H9 (cell line): Measurements from ENCODE around the gene SNCA. TPM values are rescaled to one million over a fixed set of nuclear protein-coding genes. Genes with fewer than 3 reads are reported as not detected.

Experiments
- DNase-seq: peaks from one replicate; pipeline ENCODE4 v3.0.0-alpha.2; 2017
- H2AFZ ChIP-seq: one replicate; pipeline ENCODE4 v1.6.1; 2013; ENCODE audit warnings: mild to moderate bottlenecking, low read length, control low read depth, moderate library complexity
- H2AK5ac ChIP-seq: 2 replicates; pipeline ENCODE4 v1.6.1; 2013; ENCODE audit warnings: low read length, control low read depth, mixed read lengths; ENCODE audit not compliant: insufficient read length
- H2BK120ac ChIP-seq: one replicate; pipeline ENCODE4 v1.6.1; 2013; ENCODE audit warnings: low read depth, mild to moderate bottlenecking, low read length, control low read depth, inconsistent platforms; ENCODE audit not compliant: poor library complexity, severe bottlenecking
- H2BK12ac ChIP-seq: 2 replicates; pipeline ENCODE4 v1.6.1; 2013; ENCODE audit warnings: low read length, control low read depth, mixed read lengths, low read depth; ENCODE audit not compliant: insufficient read length
- H2BK15ac ChIP-seq: 2 replicates; pipeline ENCODE4 v1.6.1; 2013; ENCODE audit warnings: low read depth, low read length, control low read depth
- H2BK20ac ChIP-seq: one replicate; pipeline ENCODE4 v1.6.1; 2013; ENCODE audit warnings: low read depth, mild to moderate bottlenecking, low read length, control low read depth, inconsistent platforms; ENCODE audit not compliant: poor library complexity, severe bottlenecking
- H2BK5ac ChIP-seq: 2 replicates; pipeline ENCODE4 v1.6.1; 2013; ENCODE audit warnings: low read length, control low read depth, mixed read lengths; ENCODE audit not compliant: insufficient read length
- H3K14ac ChIP-seq: 2 replicates; pipeline ENCODE4 v1.6.1; 2013; ENCODE audit warnings: low read length, control low read depth; ENCODE audit not compliant: insufficient read depth
- H3K18ac ChIP-seq: 2 replicates; pipeline ENCODE4 v1.6.1; 2013; ENCODE audit warnings: low read depth, mild to moderate bottlenecking, mixed read lengths, low read length, control low read depth; ENCODE audit not compliant: insufficient read length
- H3K23ac ChIP-seq: 2 replicates; pipeline ENCODE4 v1.6.1; 2013; ENCODE audit warnings: low read length, control low read depth, mixed read lengths, low read depth; ENCODE audit not compliant: insufficient read length
- H3K23me2 ChIP-seq: 2 replicates; pipeline ENCODE4 v1.6.1; 2013; ENCODE audit warnings: low read depth, mild to moderate bottlenecking, mixed read lengths, low read length, control low read depth; ENCODE audit not compliant: insufficient read length, poor library complexity, severe bottlenecking
- H3K27ac ChIP-seq: 2 replicates; pipeline ENCODE4 v1.5.1; 2013; ENCODE audit warnings: low read length, control low read depth, mixed read lengths, low read depth; ENCODE audit not compliant: insufficient read length
- H3K27me3 ChIP-seq: 2 replicates; pipeline ENCODE4 v1.6.1; 2013; ENCODE audit warnings: low read length, control low read depth, inconsistent platforms; ENCODE audit not compliant: insufficient read depth
- H3K4ac ChIP-seq: 2 replicates; pipeline ENCODE4 v1.6.1; 2013; ENCODE audit warnings: low read depth, mild to moderate bottlenecking, control low read depth, inconsistent platforms, low read length, moderate library complexity
- H3K4me1 ChIP-seq: 2 replicates; pipeline ENCODE4 v1.6.1; 2013; ENCODE audit warnings: low read length, control low read depth, inconsistent platforms; ENCODE audit not compliant: insufficient read depth
- H3K4me2 ChIP-seq: 2 replicates; pipeline ENCODE4 v1.6.1; 2013; ENCODE audit warnings: low read length, control low read depth, mixed read lengths; ENCODE audit not compliant: insufficient read length, insufficient read depth
- H3K56ac ChIP-seq: 2 replicates; pipeline ENCODE4 v1.6.1; 2013; ENCODE audit warnings: low read depth, mild to moderate bottlenecking, mixed read lengths, low read length, control low read depth; ENCODE audit not compliant: insufficient read length
- H3K79me1 ChIP-seq: 2 replicates; pipeline ENCODE4 v1.6.1; 2013; ENCODE audit warnings: low read depth, mild to moderate bottlenecking, moderate library complexity, low read length, control low read depth, inconsistent platforms; ENCODE audit not compliant: insufficient read depth, poor library complexity, severe bottlenecking
- H3K79me2 ChIP-seq: 2 replicates; pipeline ENCODE4 v1.6.1; 2013; ENCODE audit warnings: low read length, control low read depth, inconsistent platforms; ENCODE audit not compliant: insufficient read depth
- H3K9ac ChIP-seq: 2 replicates; pipeline ENCODE4 v1.6.1; 2013; ENCODE audit warnings: low read length, control low read depth, mixed read lengths; ENCODE audit not compliant: insufficient read length; ENCODE audit errors: extremely low read depth
- H3K9me3 ChIP-seq: one replicate; pipeline ENCODE4 v1.6.1; 2013; ENCODE audit warnings: low read depth, low read length, inconsistent platforms; ENCODE audit not compliant: control insufficient read depth
- H3T11ph ChIP-seq: one replicate; pipeline ENCODE4 v1.6.1; 2013; ENCODE audit warnings: mild to moderate bottlenecking, low read length, control low read depth, inconsistent platforms
- H4K20me1 ChIP-seq: one replicate; pipeline ENCODE4 v1.6.1; 2013; ENCODE audit not compliant: control insufficient read depth, insufficient read length, insufficient read depth
- H4K5ac ChIP-seq: 2 replicates; pipeline ENCODE4 v1.6.1; 2013; ENCODE audit warnings: low read depth, mild to moderate bottlenecking, mixed read lengths, low read length, control low read depth; ENCODE audit not compliant: insufficient read length
- H4K8ac ChIP-seq: replicated peaks from 2 replicates; pipeline ENCODE4 v1.6.1; 2013; ENCODE audit warnings: low read length, control low read depth, mixed read lengths, low read depth; ENCODE audit not compliant: insufficient read length
- H4K91ac ChIP-seq: 2 replicates; pipeline ENCODE4 v1.6.1; 2013; ENCODE audit warnings: low read depth, mild to moderate bottlenecking, moderate library complexity, mixed read lengths, low read length, control low read depth; ENCODE audit not compliant: insufficient read length
- H3K27ac Mint-ChIP-seq, 3 experiments: 2 replicates in 2 of 3; 3 replicates in 1 of 3; pipeline ENCODE4 v1.8.0; 2020 to 2021; ENCODE audit warnings: mixed read lengths in 3 of 3, mild to moderate bottlenecking in 1 of 3, moderate library complexity in 1 of 3
- H3K27me3 Mint-ChIP-seq: 2 replicates; pipeline ENCODE4 v1.8.0; 2021; ENCODE audit warnings: low read depth, mild to moderate bottlenecking, moderate library complexity, mixed read lengths
- H3K36me3 Mint-ChIP-seq, 3 experiments: 2 replicates in 2 of 3; 3 replicates in 1 of 3; pipeline ENCODE4 v1.8.0; 2020 to 2021; ENCODE audit warnings: low read depth in 3 of 3, mixed read lengths in 3 of 3; ENCODE audit not compliant: insufficient read depth in 1 of 3
- H3K4me1 Mint-ChIP-seq, 2 experiments: 2 replicates each; pipeline ENCODE4 v1.8.0; 2020; ENCODE audit warnings: mixed read lengths in 2 of 2
- H3K4me3 Mint-ChIP-seq, 2 experiments: 2 replicates in 1 of 2; 3 replicates in 1 of 2; pipeline ENCODE4 v1.8.0; 2020 to 2021; ENCODE audit warnings: mild to moderate bottlenecking in 2 of 2, mixed read lengths in 2 of 2, moderate library complexity in 1 of 2
- H3K9me3 Mint-ChIP-seq, 2 experiments: 2 replicates in 1 of 2; 3 replicates in 1 of 2; pipeline ENCODE4 v1.8.0; 2020; ENCODE audit warnings: mild to moderate bottlenecking in 2 of 2, mixed read lengths in 2 of 2, moderate library complexity in 1 of 2
- WGBS: extraction: QIAGEN DNeasy Blood & Tissue Kit; methylation state at CpG from one replicate; pipeline ENCODE4 v1.1.7; 2013; ENCODE audit warnings: missing lambda C conversion rate, low lambda C conversion rate, mixed read lengths; ENCODE audit not compliant: insufficient read length; ENCODE audit errors: extremely low coverage; 5-methylcytosine and 5-hydroxymethylcytosine counted together
- total RNA-seq: library from RNA; stranded (reverse); gene quantifications from 2 replicates; pipeline ENCODE4 v1.2.1, GENCODE V29; 2021
- TF ChIP-seq, protein P1 (sequence below): fragments of 200-600 bp; sonication (generic); conservative IDR thresholded peaks from 3 replicates; pipeline ENCODE4 v1.8.0; 2021; ENCODE audit warnings: antibody characterized with exemption, mild to moderate bottlenecking

The SNCA gene
- total RNA-seq, 1 experiment from 2014 or later = 8.5 TPM

DNA sequence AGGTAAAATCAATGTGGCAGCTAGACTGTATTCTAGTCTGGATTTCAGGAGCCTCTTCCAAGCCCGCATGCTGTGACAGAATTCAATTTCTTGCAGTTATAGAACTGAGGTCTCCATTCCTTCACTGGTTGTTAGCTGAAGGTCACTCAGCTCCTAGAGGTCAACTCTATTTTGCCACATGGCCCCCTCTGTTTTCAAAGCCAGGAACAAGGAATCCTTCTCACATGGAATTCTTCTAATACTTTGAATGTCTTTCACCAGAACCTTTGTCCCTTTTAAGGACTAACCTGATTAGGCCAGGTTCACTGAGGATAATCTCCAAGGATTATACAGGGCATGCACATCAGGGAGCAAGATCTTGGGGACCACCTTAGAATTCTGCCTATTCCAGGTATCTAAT lies 34.2 kb upstream of the SNCA start:
- H4K8ac ChIP-seq = no peak overlapping the region
- H3K36me3 Mint-ChIP-seq = 0 out of 7 replicates have a peak, but pooled peaks cover 0 to 4% (median 0%) of the 10 kb centered on the region in 3 experiments
- TF ChIP-seq, protein P1, sequence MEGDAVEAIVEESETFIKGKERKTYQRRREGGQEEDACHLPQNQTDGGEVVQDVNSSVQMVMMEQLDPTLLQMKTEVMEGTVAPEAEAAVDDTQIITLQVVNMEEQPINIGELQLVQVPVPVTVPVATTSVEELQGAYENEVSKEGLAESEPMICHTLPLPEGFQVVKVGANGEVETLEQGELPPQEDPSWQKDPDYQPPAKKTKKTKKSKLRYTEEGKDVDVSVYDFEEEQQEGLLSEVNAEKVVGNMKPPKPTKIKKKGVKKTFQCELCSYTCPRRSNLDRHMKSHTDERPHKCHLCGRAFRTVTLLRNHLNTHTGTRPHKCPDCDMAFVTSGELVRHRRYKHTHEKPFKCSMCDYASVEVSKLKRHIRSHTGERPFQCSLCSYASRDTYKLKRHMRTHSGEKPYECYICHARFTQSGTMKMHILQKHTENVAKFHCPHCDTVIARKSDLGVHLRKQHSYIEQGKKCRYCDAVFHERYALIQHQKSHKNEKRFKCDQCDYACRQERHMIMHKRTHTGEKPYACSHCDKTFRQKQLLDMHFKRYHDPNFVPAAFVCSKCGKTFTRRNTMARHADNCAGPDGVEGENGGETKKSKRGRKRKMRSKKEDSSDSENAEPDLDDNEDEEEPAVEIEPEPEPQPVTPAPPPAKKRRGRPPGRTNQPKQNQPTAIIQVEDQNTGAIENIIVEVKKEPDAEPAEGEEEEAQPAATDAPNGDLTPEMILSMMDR = no peak
- H3K18ac ChIP-seq = no peak overlapping the region
- no peak overlapping the region for H3K56ac ChIP-seq
- H3K14ac ChIP-seq = no peak overlapping the region
- no CpG with 5 or more reads among the region's 1 CpG for WGBS
- H4K20me1 ChIP-seq = no peaks in the 10 kb centered on the region
- no peak overlapping the region for H3K4ac ChIP-seq
- H4K5ac ChIP-seq = no peak overlapping the region
- no peak overlapping the region for H2AK5ac ChIP-seq
- no peaks in the 10 kb centered on the region for H3K79me1 ChIP-seq
- peaks cover 4 to 6% of the 10 kb centered on the region in 2 experiments; a peak in 3 of 5 replicates for H3K9me3 Mint-ChIP-seq
- no peak overlapping the region for H3K4me3 Mint-ChIP-seq
- H3K27me3 Mint-ChIP-seq = no peaks in the 10 kb centered on the region
- no peak overlapping the region for H2BK15ac ChIP-seq
- H3K4me2 ChIP-seq = no peak overlapping the region
- H3K27ac Mint-ChIP-seq = peak overlapping the region in 1 of 3 experiments; percentile 72; a peak in 1 of 7 replicates
- no peaks in the 10 kb centered on the region for H3K27me3 ChIP-seq
- no peaks in the 10 kb centered on the region for H3K79me2 ChIP-seq
- H3K4me1 Mint-ChIP-seq = peaks cover 4 to 5% of the 10 kb centered on the region in 2 experiments; a peak in 2 of 4 replicates
- H2AFZ ChIP-seq = no peak overlapping the region
- H3K9ac ChIP-seq = no peak overlapping the region
- H3K23ac ChIP-seq = no peak overlapping the region
- no peak overlapping the region for H4K91ac ChIP-seq
- H2BK5ac ChIP-seq = no peak overlapping the region
- H2BK20ac ChIP-seq = no peak overlapping the region
- no peaks in the 10 kb centered on the region for H3K4me1 ChIP-seq
- no peak overlapping the region for H3K27ac ChIP-seq
- no peaks in the 10 kb centered on the region for H3K9me3 ChIP-seq
- no peak overlapping the region for H2BK120ac ChIP-seq
- no peaks in the 10 kb centered on the region for H3K23me2 ChIP-seq
- H2BK12ac ChIP-seq = no peak overlapping the region
- H3T11ph ChIP-seq = no peak overlapping the region
- DNase-seq = no peak
